Esophagus muscularis mucosa (tissue), 3 donors: ENCODE data around the gene LGALS9.

ENCODE experiments used
- CTCF ChIP-seq, 3 experiments: fragments of 200-600 bp in 2 of 3; fragments of 450-650 bp in 1 of 3; sonication (generic) in 2 of 3; IDR thresholded peaks; one replicate each; pipeline ENCODE4 v1.5.1; 2017 to 2019; ENCODE audit warnings: antibody characterized with exemption in 3 of 3, mild to moderate bottlenecking in 2 of 3, moderate library complexity in 1 of 3
- POLR2A ChIP-seq: fragments of 450-650 bp; IDR thresholded peaks from one replicate; pipeline ENCODE4 v1.6.1; 2017; ENCODE audit warnings: antibody characterized with exemption, moderate library complexity, mild to moderate bottlenecking, low read depth

GRCh38 chr17:27623614-27624013 lies 7.4 kb upstream of the LGALS9 start:
- no peak for TF ChIP-seq CTCF (IDR thresholded peaks at IDR 0.05)
- no peak for TF ChIP-seq POLR2A
